ENCODE data around the gene BRICD5.

DNA sequence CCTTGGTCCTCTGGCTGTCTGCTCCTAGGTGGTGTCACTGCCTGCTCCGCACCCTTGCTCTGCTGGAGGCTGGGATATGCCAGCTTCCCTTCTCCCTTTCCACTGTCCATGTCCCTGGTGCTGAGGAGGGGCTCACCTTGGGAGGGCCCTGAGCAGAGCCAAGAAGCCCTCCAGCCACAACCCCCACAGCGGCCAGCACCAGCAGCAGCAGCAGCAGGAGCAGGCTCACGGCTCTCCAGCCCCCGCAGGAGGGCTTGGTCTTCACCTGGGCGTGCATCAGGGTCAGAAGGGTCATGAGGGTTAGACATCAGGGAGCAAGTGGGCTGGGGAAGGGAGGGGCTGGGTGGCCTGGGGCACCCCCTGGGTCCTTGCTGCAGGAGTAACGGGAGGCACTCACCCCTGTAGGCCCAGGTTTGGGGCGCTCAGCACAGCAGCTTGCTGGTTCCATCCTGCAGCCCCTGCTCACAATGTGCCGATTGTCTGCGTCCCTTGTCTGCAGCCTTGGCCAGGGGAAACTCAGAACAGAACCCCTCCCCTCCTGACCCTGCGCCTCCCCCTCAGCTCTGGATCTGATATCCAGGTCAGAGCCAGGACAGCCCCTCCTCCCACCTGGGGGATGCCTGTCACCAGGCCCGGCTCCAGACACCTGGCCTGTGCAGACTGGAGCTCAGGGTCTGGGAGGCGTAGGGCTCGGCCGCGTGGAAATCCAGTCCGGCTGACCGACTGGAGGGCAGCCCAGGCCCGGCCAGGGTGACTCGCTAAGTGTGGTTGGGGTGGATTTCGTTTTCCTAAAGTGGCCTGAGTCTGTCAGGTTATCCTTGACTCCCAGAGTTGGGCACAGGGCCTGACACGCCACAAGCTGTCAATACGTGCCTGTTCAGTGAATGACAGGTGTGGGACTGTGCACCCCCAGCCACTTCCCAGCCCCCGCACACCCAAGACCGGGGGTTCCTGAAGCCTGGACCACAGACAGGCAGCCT lies at the start of gene BRICD5:
- TF ChIP-seq, protein P1, sequence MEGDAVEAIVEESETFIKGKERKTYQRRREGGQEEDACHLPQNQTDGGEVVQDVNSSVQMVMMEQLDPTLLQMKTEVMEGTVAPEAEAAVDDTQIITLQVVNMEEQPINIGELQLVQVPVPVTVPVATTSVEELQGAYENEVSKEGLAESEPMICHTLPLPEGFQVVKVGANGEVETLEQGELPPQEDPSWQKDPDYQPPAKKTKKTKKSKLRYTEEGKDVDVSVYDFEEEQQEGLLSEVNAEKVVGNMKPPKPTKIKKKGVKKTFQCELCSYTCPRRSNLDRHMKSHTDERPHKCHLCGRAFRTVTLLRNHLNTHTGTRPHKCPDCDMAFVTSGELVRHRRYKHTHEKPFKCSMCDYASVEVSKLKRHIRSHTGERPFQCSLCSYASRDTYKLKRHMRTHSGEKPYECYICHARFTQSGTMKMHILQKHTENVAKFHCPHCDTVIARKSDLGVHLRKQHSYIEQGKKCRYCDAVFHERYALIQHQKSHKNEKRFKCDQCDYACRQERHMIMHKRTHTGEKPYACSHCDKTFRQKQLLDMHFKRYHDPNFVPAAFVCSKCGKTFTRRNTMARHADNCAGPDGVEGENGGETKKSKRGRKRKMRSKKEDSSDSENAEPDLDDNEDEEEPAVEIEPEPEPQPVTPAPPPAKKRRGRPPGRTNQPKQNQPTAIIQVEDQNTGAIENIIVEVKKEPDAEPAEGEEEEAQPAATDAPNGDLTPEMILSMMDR (conservative IDR thresholded peaks at IDR 0.05), result no peak
- no peak for TF ChIP-seq EZH2 (IDR thresholded peaks at IDR 0.05; ENCODE audit: low read depth)

Data from PC-9 (cell line).